ENCODE measurements around the gene RNF40. TPM values are rescaled to one million over a fixed set of nuclear protein-coding genes. Genes with fewer than 3 reads are reported as not detected.

The RNF40 gene
- total and polyA plus RNA-seq, 4 experiments from 2014 or later: 16.6 to 109 (median 76.8) TPM

DNA sequence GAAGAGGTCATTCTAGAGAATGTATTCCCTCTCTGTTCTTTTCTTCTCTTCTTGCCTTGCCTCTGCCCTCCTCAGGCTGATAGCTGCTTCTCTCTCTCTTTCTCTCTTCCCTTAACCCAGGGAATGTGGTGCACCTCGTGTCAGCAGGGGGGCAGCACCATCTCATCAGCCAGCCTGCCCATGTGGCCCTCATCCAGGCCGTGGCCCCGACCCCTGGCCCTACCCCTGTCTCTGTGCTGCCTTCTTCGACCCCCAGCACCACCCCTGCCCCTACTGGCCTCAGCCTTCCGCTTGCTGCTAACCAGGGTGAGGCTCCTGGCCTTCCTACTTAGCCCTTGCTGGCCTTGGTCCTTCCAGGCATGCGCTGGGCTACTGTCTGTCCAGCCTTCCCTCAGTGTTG is 39.7 kb upstream of the RNF40 start:
- Mint-ChIP-seq H3K36me3 (peaks cover 67 to 75% of the 10 kb centered on the region in 2 donors), H3K4me1 (peaks cover 0 to 14% (median 7%) of the 10 kb centered on the region in 4 donors), H3K27ac (peak overlapping the region in 4 of 7 donors; percentile 25 to 70 (median 53)), H3K9me3 (no peaks in the 10 kb centered on the region), H3K27me3 (no peaks in the 10 kb centered on the region), H3K4me3 (no peak overlapping the region)
- intact Hi-C loops (cut with micrococcal nuclease): no loop called here
- H3K27me3 ChIP-seq (ENCODE audit: insufficient read depth, low read length): no peaks in the 10 kb centered on the region
- no peak overlapping the region for H3K27ac ChIP-seq (ENCODE audit: low read depth, low read length)
- POLR2A ChIA-PET (ENCODE audit: partially characterized antibody): interaction anchor here (1.0 kb wide), 1 partner anchor 23 kb away, joined by 3 read pairs; the partner anchor contains the start of gene SRCAP
- CTCF ChIA-PET (ENCODE audit: partially characterized antibody): no interaction called here
- no peaks in the 10 kb centered on the region for H3K9me3 ChIP-seq (ENCODE audit: control insufficient read depth in 1 of 2, low read length in 2 of 2)
- peaks cover 52% of the 10 kb centered on the region for H3K36me3 ChIP-seq (ENCODE audit: insufficient read depth, low read length)
- no peaks in the 10 kb centered on the region for H3K4me1 ChIP-seq (ENCODE audit: insufficient read depth, low read length)
- H3K4me3 ChIP-seq (ENCODE audit: low read length in 2 of 2): no peak overlapping the region
- no peak for DNase-seq

DNA sequence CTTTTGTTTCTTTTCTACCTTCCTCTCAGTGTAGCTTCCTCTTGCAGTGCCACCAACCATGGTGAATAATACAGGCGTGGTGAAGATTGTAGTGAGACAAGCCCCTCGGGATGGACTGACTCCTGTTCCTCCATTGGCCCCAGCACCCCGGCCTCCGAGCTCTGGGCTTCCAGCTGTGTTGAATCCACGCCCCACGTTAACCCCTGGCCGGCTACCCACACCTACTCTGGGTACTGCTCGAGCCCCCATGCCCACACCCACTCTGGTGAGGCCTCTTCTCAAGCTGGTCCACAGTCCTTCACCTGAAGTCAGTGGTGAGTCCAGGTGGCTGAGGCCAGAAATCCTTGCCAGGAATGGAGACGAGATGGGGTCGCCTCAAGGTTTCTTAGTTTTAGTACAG is 39.2 kb upstream of the RNF40 start:
- CTCF ChIA-PET (ENCODE audit: partially characterized antibody): no interaction called here

DNA sequence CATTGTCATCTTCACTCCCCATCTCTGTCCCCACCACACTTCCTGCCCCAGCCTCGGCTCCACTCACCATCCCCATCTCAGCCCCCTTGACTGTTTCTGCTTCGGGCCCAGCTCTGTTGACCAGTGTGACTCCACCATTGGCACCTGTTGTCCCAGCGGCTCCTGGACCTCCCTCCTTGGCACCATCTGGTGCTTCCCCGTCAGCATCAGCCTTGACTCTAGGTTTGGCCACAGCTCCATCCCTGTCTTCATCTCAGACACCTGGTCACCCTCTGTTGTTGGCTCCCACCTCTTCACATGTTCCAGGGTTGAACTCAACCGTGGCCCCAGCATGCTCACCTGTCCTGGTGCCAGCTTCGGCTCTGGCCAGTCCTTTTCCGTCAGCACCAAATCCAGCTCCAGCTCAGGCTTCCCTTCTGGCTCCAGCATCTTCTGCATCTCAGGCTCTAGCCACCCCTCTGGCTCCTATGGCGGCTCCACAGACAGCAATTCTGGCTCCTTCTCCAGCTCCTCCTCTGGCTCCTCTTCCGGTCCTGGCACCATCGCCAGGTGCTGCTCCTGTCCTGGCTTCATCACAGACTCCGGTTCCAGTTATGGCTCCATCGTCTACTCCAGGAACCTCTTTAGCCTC is 38.3 kb upstream of the RNF40 start:
- no peaks in the 10 kb centered on the region for H3K4me1 ChIP-seq (ENCODE audit: insufficient read depth, low read length)
- no peak for DNase-seq
- ChIA-PET CTCF (ENCODE audit: partially characterized antibody) (no interaction called here), POLR2A (ENCODE audit: partially characterized antibody) (interaction anchor here (0.9 to 1.4 kb wide), 2 partner anchors 15 to 29 kb away, joined by 3 to 4 read pairs; no protein-coding TSS in a partner anchor)
- Mint-ChIP-seq H3K4me3 (no peak overlapping the region), H3K4me1 (peaks cover 2 to 20% (median 7%) of the 10 kb centered on the region in 4 donors), H3K9me3 (no peaks in the 10 kb centered on the region), H3K27me3 (no peaks in the 10 kb centered on the region), H3K36me3 (peaks cover 73 to 82% of the 10 kb centered on the region in 2 donors), H3K27ac (peak overlapping the region in 6 of 7 donors; percentile 13 to 77 (median 46))
- H3K4me3 ChIP-seq (ENCODE audit: low read length in 2 of 2): no peak overlapping the region
- no peaks in the 10 kb centered on the region for H3K27me3 ChIP-seq (ENCODE audit: insufficient read depth, low read length)
- no peak overlapping the region for H3K27ac ChIP-seq (ENCODE audit: low read depth, low read length)
- no peaks in the 10 kb centered on the region for H3K9me3 ChIP-seq (ENCODE audit: control insufficient read depth in 1 of 2, low read length in 2 of 2)
- intact Hi-C loops (cut with micrococcal nuclease): no loop called here
- peaks cover 58% of the 10 kb centered on the region for H3K36me3 ChIP-seq (ENCODE audit: insufficient read depth, low read length)

More for the DNA sequence above, 39.2 kb upstream of the RNF40 start:
- Mint-ChIP-seq H3K4me1 (peaks cover 0 to 17% (median 7%) of the 10 kb centered on the region in 4 donors), H3K36me3 (peaks cover 68 to 77% of the 10 kb centered on the region in 2 donors), H3K27ac (peak overlapping the region in 3 of 7 donors; percentile 9 to 48 (median 25)), H3K4me3 (peak overlapping the region in 1 of 8 donors; percentile 32), H3K9me3 (no peaks in the 10 kb centered on the region), H3K27me3 (no peaks in the 10 kb centered on the region)
- no peak overlapping the region for H3K4me3 ChIP-seq (ENCODE audit: low read length in 2 of 2)
- intact Hi-C loops (cut with micrococcal nuclease): no loop called here
- H3K27me3 ChIP-seq (ENCODE audit: insufficient read depth, low read length): no peaks in the 10 kb centered on the region
- H3K36me3 ChIP-seq (ENCODE audit: insufficient read depth, low read length): peaks cover 53% of the 10 kb centered on the region
- POLR2A ChIA-PET (ENCODE audit: partially characterized antibody): interaction anchor here (0.9 kb wide), 1 partner anchor 28 kb away, joined by 3 read pairs; no protein-coding TSS in a partner anchor
- no peak for DNase-seq
- H3K9me3 ChIP-seq (ENCODE audit: control insufficient read depth in 1 of 2, low read length in 2 of 2): no peaks in the 10 kb centered on the region
- no peak overlapping the region for H3K27ac ChIP-seq (ENCODE audit: low read depth, low read length)
- H3K4me1 ChIP-seq (ENCODE audit: insufficient read depth, low read length): no peaks in the 10 kb centered on the region

DNA sequence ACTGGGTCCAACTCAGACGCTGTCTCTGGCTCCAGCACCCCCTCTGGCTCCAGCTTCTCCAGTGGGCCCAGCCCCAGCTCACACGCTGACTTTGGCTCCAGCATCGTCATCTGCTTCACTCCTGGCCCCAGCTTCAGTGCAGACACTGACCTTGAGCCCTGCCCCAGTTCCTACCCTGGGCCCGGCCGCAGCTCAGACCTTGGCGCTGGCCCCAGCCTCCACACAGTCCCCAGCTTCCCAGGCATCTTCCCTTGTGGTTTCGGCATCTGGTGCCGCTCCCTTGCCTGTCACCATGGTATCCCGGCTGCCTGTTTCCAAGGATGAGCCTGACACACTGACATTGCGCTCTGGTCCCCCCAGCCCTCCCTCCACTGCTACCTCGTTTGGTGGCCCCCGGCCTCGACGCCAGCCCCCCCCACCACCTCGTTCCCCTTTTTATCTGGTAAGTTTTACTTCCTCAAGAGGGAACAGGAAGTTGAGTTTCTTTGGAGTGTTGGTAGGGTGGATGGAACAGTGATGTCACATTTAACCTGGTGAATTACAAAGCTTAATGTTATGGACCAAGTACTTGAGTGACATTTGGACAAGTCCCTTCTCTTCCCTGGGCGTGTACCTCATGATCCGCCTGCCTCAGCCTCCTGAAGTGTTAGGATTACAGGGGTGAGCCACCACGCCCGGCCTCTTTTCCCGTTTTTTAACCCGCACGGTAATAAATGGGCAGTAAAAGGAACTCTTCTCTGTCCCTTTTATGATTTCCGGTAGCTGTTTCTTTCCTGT is 37.3 kb upstream of the RNF40 start:
- ChIA-PET POLR2A (ENCODE audit: partially characterized antibody) (interaction anchor here (1.0 to 1.4 kb wide), 2 partner anchors 16 to 23 kb away, joined by 3 to 4 read pairs; partner anchors contain the start of gene PHKG2), CTCF (ENCODE audit: partially characterized antibody) (no interaction called here)
- Histone ChIP-seq H3K4me3 (ENCODE audit: low read length in 2 of 2) (no peak overlapping the region), H3K9me3 (ENCODE audit: control insufficient read depth in 1 of 2, low read length in 2 of 2) (no peaks in the 10 kb centered on the region), H3K4me1 (ENCODE audit: insufficient read depth, low read length) (no peaks in the 10 kb centered on the region), H3K27ac (ENCODE audit: low read depth, low read length) (no peak overlapping the region), H3K36me3 (ENCODE audit: insufficient read depth, low read length) (peaks cover 68% of the 10 kb centered on the region), H3K27me3 (ENCODE audit: insufficient read depth, low read length) (no peaks in the 10 kb centered on the region)
- H3K4me3 Mint-ChIP-seq: no peak overlapping the region
- peaks cover 76 to 86% of the 10 kb centered on the region in 2 donors for H3K36me3 Mint-ChIP-seq
- intact Hi-C loops (cut with micrococcal nuclease): no loop called here
- DNase-seq: no peak
- peaks cover 2 to 18% (median 7%) of the 10 kb centered on the region in 4 donors for H3K4me1 Mint-ChIP-seq
- H3K27me3 Mint-ChIP-seq: no peaks in the 10 kb centered on the region
- H3K27ac Mint-ChIP-seq: peak overlapping the region in 1 of 7 donors; percentile 68
- no peaks in the 10 kb centered on the region for H3K9me3 Mint-ChIP-seq

DNA sequence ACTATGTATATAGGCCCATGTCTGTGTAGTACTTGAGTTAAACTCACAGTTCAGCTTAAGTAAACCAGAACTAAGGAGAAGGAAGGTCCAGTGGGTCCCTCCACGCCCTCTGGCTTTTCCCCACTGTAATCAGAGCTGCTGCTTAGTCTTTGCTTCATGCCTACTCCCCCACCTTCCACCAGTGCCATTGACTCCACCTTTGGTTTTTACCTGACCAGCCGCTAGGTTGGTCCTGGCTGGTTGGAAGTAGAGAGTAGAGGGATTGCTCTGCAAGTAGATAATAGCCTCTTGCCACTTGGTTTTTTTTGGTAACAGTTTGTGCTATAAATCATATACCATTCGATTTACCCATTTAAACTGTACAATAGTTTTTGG is 36.7 kb upstream of the RNF40 start:
- peaks cover 2 to 13% (median 6%) of the 10 kb centered on the region in 4 donors for H3K4me1 Mint-ChIP-seq
- peaks cover 70 to 85% of the 10 kb centered on the region in 2 donors for H3K36me3 Mint-ChIP-seq
- no peak overlapping the region for H3K27ac ChIP-seq (ENCODE audit: low read depth, low read length)
- CTCF ChIA-PET (ENCODE audit: partially characterized antibody): no interaction called here
- H3K4me1 ChIP-seq (ENCODE audit: insufficient read depth, low read length): no peaks in the 10 kb centered on the region
- peaks cover 69% of the 10 kb centered on the region for H3K36me3 ChIP-seq (ENCODE audit: insufficient read depth, low read length)
- intact Hi-C loops (cut with micrococcal nuclease): no loop called here
- no peak for DNase-seq
- no peak overlapping the region for H3K4me3 ChIP-seq (ENCODE audit: low read length in 2 of 2)
- H3K4me3 Mint-ChIP-seq: no peak overlapping the region
- no peaks in the 10 kb centered on the region for H3K27me3 Mint-ChIP-seq
- peak overlapping the region in 3 of 7 donors; percentile 41 to 68 (median 48) for H3K27ac Mint-ChIP-seq
- H3K27me3 ChIP-seq (ENCODE audit: insufficient read depth, low read length): no peaks in the 10 kb centered on the region
- H3K9me3 Mint-ChIP-seq: no peaks in the 10 kb centered on the region
- POLR2A ChIA-PET (ENCODE audit: partially characterized antibody): interaction anchor here (1.0 kb wide), 1 partner anchor 23 kb away, joined by 3 read pairs; the partner anchor contains the start of gene PHKG2
- no peaks in the 10 kb centered on the region for H3K9me3 ChIP-seq (ENCODE audit: control insufficient read depth in 1 of 2, low read length in 2 of 2)

DNA sequence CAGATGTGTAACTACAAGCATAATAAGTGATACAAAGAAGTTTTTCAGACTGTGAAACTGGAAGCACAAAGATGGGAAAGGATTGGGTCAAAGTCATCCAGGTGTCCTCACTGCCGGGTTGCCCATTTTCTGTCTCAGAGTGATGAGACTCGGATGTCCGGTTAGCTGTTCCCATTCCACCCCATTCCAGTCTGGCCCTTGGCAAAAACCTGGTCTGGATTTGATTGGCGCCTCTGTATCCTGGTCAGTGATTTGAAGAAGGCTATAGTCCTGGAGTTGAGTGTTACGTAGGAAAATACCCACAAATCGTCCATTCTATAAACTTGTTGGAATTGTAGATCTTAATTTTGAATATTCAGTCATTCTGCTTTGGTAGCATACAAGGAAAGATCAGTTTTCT is 33.8 kb upstream of the RNF40 start:
- Histone ChIP-seq H3K36me3 (ENCODE audit: insufficient read depth, low read length) (peaks cover 54% of the 10 kb centered on the region), H3K27me3 (ENCODE audit: insufficient read depth, low read length) (no peaks in the 10 kb centered on the region), H3K9me3 (ENCODE audit: control insufficient read depth in 1 of 2, low read length in 2 of 2) (no peaks in the 10 kb centered on the region), H3K4me1 (ENCODE audit: insufficient read depth, low read length) (no peaks in the 10 kb centered on the region), H3K27ac (ENCODE audit: low read depth, low read length) (no peak overlapping the region), H3K4me3 (ENCODE audit: low read length in 2 of 2) (no peak overlapping the region)
- ChIA-PET CTCF (ENCODE audit: partially characterized antibody) (no interaction called here), POLR2A (ENCODE audit: partially characterized antibody) (interaction anchor here (0.6 to 1.2 kb wide), 3 partner anchors 13 to 682 kb away, joined by 3 read pairs; no protein-coding TSS in a partner anchor)
- no peaks in the 10 kb centered on the region for H3K27me3 Mint-ChIP-seq
- H3K36me3 Mint-ChIP-seq: peaks cover 58 to 72% of the 10 kb centered on the region in 2 donors
- peak overlapping the region in 2 of 7 donors; percentile 32 to 36 for H3K27ac Mint-ChIP-seq
- no peak for DNase-seq
- intact Hi-C loops (cut with micrococcal nuclease): no loop called here
- peaks cover 0 to 13% (median 4%) of the 10 kb centered on the region in 4 donors for H3K4me1 Mint-ChIP-seq
- H3K4me3 Mint-ChIP-seq: no peak overlapping the region
- no peaks in the 10 kb centered on the region for H3K9me3 Mint-ChIP-seq

Data from CD4-positive, alpha-beta memory T cell (primary cell).